GM18873 (cell line): ENCODE measurements around the gene NRG3.
"Not testable (repeated sequence)": the region's sequence is repeated elsewhere in the genome, so short reads cannot be mapped to it uniquely, and the experiment has no call there.

ENCODE experiments used
- ATAC-seq: cut with Tn5 transposase; IDR thresholded peaks from one replicate; pipeline ENCODE4 v1.9.1; 2021; ENCODE audit warnings: mild to moderate bottlenecking, moderate library complexity, moderate number of reproducible peaks; ENCODE audit not compliant: unreplicated experiment, low FRiP score

NRG3 gene

DNA sequence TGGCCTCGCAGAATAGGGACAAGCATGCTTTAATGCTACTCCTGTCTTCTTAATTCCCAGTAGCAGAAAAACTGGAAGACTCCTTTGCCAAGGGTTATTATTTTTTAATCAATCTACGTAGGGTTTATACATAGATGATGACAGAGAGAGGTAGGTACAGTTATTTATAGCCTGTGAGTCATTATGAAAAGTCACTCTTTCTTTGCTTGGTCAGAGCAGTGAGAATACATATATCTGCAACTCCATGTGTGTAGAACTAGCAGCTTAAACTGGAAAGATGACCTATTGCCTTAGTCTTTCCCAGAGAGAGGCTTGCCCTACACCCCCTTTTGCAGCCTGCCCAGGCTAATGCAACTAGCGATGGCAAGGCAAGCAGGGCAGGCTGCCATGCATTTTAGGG is 1050.6 kb downstream of the NRG3 start:
- no peak for ATAC-seq

DNA sequence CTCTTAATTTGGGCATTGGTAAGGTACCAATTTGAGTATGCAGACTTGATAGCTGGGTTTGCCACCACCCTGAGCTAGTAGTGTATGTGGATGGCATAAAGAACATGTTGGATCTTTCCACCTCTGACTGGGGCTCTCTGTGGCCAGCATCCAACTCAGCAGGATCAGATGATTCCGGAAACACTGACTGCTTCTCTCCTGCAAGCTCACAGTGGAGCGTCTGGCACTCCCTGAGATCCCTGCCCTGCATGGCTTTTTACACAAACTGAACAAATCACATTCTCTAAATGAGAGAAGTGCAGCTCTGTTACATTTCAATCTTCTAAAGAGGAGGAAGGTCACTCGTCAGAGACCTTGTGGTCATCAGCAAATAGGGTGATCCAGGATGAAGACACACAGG is 1057.5 kb downstream of the NRG3 start:
- ATAC-seq, result no peak

DNA sequence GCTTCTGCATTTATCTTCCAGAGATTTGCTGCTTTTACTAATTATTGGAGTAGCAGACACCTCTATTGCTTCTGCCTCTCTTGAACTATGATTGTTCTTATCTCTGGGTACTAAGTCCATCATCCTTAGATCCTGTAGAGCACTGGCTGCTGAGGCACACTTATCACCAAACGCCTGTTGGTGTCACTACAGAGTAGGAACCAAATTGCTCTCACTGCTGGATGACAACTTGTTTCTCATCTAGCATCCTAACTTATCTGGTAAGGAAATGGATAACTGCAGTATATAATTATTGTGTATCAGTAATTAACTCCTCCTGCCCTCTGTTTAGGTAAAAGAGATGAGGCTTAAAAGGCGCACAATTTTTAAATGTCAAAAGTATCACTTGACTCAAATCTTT is 1059.4 kb downstream of the NRG3 start:
- ATAC-seq, result no peak

DNA sequence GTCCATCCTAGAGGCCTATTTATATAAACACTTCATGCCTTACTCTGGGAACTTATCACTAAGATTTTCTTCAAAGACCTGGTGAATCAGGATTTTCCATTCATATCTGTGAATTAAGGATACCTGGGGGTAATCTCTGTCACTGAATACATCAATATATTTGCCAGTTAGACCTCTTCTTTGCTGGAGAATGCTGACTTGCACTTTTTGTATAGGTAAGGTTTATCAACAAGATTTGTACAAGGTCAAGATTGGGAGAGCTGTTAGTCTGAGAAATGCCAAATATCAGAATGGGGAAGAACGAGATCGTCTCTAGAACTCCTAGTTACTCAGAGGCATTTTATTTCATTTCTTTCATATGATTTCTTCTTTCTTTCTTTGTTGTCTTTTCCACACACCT is 1060.0 kb downstream of the NRG3 start:
- no peak for ATAC-seq

DNA sequence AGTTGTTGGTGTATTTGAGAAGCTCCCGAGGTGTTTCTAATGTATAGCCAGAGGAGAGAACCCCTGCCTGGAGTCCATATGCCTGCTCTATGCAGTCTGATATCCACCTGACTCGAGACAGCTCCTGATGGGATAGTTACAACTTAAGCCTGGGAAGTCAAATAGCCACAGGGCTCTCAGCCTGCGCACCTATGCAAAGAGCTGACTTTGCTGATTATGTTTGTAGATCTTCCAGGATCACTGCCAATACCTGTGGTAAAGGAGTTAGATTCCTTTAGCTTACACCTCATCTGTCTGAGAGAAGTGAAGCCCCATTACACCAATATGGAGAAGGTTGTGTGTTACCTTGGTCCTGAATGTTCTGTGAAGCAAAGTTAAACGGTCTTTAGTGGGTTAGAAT is 1063.3 kb downstream of the NRG3 start:
- ATAC-seq, result no peak

DNA sequence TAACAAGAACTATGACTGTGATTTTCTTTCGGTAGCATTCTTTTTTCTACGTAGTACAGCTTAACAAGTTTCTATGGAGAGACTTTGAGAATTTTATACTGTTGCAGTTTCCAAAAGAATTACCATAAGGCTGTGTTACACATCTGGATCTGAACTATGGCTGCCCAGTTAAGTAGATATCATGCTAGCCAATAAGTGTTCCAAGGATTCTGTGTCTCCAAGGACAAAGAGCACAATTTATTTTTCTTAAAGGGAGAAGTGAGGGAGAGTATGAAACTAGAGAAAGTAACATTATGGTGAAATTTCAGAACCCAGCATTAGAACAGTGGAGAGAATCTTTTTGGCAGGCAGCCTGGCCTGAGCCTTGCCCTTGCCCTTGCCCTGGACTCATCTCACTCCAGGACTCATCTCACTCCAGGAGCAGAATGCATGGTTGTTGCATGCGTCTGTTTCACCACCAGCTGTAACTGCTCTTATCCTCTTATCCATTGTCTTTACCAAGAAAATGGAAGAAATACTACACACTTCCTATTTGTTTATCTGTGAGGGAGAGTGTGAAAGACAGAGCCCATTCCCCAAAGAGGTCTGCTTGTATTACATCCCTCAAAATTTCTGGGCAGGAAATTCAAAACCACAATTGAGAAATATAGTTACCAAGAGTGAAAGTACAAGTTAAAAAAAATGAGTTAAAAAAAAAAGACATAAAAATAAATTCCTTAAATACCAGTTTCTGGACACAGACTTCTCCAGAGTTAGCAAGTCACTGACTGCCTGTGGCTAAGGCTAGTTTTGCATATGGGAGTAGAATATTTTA is 1067.5 kb downstream of the NRG3 start:
- ATAC-seq, result no peak

DNA sequence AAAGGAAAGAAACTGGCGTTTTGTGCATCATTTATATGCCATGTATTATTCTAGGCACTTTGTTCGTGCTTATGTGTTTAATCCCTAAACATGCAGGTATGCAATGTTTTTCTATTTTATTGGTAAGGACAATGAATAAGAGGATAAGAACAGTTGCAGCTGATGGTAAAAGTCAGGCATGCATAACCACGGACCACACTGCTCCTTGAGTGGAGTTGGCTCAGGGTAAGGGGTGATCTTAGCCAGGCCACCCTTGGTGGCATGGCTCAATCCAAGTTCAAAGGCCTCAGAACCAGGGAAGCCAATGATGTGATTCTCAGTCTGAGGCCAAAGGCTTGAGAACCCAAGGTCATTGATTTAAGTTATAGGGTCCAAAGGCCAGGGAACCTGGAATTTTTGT is 1068.1 kb downstream of the NRG3 start:
- ATAC-seq, result no peak

DNA sequence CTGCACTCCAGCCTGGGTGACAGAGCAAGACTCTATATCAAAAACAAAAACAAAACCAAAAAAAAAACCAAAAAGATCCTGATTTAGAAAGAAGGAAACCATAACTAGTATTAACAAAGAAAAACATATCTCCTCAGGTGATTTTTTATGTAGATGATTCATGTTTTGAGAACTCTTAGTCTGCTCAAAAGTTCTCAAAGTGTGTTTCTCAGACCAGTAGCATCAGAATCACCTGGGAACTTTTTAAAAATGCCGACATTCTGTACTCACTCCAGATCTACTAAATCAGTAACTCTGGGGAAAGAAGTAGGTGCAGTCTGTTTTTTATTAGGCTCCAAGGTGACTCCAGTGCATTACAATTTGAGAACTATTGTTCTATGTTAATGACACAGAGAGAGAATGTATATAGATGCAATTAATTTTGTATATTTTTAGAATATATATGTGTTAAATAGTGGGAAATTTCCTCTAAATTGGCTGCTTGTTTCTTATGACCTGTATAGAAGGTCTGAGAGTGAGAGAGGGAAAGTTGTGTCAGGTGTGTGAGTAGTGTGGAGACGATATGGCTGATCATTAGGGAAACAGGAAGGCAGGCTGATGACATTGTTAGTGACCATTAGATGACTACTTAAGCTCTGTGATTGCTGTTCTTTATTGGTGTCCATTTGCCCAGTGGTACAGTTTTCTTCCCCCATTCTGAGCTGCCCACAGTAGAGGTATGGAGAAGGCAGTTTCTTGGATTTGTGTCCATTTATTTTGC is 1075.0 kb downstream of the NRG3 start:
- no peak for ATAC-seq

DNA sequence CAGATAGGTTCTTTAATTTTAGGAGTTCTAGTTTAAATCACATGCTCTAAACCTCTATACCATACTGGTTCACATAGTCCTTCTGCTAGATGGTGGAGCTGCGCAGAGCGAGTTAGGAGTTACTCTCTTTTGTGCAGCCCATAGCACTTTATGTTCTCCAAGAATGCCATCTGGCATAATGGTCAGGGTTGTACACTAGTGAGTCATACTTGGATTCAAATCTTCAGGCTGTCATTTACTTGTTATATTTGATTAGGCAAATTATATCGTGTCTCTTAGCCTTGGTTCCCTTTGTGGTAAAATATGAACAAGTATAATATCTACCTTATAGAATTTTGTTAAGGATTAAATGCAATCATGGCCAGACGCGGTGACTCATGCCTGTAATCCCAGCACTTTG is 1078.3 kb downstream of the NRG3 start:
- no peak for ATAC-seq

DNA sequence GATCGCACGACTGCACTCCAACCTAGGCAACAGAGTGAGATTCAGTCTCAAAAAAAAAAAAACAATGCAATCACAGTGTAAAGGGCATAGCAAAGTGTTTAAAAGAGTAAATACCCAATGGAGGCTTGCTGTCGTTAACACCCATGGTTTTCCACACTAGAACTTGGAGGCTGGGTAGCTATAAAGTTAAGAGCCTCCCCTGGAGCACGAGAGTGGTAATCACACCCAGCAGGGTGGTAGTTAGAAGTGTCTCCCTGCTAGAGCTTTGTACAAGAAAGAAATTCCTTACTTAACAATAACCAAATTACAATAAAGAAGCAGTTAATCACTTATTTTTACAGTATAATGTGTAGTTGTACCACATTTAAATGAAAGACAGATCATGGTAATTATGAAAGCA is 1078.9 kb downstream of the NRG3 start:
- no peak for ATAC-seq

DNA sequence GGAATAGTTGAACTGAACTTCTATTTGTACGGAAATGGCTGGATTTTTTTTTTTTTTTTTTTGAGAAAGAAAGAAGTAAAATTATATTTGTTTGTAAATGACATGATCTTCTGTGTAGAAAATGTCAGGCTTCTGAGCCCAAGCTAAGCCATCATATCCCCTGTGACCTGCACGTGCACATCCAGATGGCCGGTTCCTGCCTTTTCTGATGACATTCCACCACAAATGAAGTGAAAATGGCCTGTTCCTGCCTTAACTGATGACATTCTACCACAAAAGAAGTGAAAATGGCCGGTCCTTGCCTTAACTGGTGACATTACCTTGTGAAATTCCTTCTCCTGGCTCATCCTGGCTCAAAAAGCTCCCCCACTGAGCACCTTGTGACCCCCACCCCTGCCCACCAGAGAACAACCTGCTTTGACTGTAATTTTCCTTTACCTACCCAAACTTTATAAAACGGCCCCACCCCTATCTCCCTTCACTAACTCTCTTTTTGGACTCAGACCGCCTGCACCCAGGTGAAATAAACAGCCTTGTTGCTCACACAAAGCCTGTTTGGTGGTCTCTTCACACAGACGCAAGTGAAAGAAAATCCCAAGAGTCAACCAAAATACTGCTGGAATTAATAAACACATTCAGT is 1085.5 kb downstream of the NRG3 start:
- ATAC-seq, result not testable (repeated sequence)

DNA sequence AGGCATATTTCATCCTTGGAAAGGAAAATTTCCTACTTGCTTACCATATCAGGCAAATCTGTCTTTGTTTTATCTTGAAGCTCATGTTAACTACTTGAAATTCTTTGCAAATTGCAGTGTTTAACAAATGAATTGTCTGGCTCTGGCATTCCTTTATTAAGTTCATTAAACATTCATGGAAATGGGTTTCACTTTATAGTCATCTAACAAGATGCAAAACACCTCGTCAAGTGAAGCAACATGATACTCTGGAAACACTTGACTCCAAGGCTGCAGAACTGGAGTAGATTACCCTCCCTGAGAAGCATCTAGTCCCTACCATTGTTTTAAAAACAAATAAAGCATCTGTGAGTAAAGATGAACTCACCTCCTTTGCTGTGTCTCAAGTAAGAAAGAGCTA is 1086.9 kb downstream of the NRG3 start:
- no peak for ATAC-seq

DNA sequence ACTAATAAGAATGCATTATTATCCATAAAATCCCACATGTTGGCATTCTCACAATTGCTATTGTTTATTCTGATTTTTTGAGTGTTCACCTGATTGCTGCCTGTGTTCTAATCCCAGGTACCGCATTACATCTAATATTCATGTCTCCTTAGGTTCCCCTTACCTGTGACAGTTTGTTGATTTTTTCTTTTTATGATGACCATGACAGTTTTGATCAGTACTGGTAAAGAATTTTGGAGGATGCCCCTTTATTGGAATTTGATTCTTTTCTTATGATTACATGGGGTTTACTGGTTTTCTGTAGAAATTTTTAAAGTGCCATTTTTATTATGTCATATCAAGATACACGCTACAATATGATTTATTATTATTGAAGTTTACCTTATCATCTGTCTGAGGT is 1091.1 kb downstream of the NRG3 start:
- no peak for ATAC-seq

DNA sequence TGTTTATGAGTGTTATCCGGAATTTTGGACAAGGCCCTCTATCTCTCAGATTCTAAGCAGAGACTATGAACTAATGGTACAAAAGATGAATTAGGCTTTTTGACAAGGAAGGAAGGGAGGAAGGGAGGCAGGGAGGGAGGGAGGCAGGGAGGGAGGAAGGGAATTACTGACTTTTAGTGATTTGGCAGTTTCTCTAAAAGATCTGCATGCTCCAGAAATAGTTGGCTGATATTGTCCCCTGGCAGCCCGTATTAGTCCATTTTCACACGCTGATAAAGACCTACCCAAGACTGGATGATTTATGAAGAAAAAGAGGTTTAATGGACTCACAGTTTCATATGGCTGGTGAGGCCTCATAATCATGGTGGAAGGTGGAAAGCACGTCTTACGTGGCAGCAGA is 1093.5 kb downstream of the NRG3 start:
- no peak for ATAC-seq

DNA sequence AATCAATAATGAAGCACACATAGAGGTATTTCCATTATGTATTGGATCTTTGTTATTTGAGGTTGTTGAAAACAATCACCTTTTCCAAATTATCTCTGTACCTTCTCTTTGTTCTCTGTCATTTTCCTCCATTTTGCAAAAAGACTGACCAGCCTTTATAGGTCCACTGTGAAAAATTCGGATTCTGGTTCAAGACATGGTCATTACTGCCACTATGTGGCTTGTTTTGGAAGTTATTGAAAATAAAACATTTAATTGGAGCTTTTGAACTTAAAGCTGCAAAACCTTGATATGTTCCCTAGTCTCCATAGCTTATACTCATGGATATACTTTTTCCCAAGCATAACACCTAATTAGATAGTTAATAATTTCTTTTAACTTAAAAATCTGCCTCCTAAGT is 1094.4 kb downstream of the NRG3 start:
- ATAC-seq, result no peak

DNA sequence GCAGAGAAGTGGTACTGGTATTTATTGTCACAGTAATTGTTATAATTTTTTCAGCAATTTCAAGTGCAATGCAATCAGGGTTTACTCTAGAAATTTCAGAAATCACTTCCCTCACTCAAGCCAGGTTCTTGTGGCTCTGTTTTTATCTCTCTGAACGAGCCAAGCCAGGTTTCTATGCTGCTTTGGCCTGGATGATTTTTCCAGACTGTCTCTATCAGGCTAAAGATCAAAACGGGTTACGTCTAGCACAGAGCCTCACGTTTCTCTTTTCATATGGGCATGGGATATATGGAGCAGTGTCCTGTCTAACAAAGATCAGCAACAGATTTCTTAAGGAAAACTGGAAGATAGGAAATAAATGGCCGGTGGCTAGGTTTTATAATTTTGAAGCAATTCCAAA is 1105.3 kb downstream of the NRG3 start:
- ATAC-seq, result no peak

DNA sequence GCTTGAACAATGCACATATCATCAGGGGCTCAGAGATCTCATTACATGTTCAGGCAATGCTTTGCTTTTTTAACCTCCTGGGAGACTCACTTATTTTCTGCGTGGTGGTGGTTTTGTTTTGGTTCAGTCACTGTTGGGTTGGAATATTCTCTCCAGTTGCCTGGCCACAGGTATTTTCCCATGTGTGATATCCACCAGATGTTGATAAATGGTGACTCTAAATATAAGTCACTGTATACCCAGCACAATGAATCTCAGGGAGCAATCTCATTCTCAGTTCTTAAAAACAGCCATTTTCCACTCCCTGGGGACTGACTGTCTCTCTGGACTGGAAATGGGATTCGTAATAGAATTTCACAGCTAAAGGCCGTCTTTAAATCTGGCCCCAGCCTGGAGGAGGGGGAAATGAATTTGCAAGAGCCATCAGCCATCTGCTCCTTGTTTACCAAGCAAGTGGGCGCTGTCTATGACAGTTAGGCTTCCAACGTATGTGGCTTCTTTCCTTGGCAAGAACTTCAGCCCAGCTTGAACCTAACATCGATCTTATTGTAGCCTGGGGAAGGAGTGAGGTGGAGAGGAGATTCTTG is 1106.2 kb downstream of the NRG3 start:
- no peak for ATAC-seq

DNA sequence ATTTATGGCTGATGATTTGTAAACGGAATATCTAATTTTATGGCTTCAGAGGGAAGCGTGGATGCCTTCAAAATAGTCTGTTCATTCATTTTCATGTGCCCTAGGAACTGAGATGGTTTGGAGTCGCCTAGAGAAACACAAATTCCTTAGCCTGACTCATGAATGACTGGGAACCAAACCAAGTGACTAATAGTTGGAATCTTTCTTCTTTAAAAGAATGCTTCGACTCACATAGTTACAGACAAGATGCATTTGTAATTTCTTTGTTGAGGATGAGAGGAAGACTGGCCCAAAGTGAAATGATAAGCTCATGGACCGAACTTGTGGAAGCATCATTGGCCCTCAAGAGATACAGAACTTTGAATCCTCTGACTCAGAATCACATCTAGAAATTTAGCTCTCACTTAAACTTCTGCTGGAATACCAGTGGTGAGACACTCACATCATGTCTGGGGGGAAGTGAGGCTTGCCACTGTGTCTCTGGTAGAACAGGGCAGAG is 1107.2 kb downstream of the NRG3 start:
- ATAC-seq, result no peak

DNA sequence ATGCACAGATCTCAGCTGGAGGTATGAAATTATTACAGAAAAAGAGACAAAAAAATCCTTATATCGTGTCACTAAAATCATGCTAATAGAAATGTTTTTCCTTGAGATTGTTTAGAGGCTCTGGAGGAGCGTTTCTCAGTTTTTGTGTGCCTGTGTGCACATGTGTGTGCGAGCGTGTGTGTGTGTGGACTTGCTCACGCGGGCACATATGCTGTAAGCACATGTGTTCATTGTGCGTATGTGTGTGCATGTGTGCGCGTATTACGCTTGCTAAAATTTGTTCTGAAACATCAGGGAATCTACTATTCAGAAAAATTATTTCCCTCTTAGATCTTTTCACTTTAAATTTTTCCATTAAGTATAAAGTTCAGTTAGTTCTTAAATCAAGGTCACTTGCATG is 1111.2 kb downstream of the NRG3 start:
- ATAC-seq, result no peak

DNA sequence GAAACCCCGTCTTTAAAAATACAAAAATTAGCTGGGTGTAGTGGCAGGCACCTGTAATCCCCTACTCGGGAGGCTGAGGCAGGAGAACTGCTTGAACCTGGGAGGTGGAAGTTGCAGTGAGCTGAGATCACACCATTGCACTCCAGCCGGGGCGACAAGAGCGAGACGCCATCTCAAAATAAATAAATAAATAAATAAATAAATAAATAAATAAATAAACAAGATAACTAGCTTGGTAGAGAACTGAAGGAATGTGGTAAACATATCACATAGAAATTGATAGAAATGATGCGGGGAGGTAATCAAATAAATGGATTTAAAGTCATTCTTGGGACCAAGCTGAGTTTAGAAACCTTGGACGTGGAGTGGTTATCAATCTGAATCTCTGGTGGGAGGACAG is 1131.5 kb downstream of the NRG3 start:
- ATAC-seq, result not testable (repeated sequence)

DNA sequence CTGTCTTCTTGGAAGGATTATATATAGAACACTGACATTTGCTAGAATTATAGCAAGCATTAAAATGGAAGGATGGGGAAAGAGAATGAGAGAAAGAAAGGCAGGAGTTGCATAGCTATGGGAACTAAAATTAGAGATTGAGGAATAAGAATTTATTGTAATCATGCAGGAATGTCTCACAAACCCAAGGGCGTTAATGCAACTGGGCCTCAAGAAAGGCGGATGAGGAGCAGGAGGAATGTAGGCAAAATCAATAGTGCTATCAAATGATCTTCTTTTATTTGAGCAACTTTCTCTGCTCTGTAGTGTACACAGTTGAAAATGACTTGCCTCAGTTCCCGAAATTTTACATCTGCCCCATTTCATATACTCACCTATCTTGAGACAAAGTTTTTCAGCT is 1132.5 kb downstream of the NRG3 start:
- no peak for ATAC-seq
